Upper lobe of left lung (tissue), 4 donors: Measurements from ENCODE around the gene PACS2.
"Not testable (repeated sequence)": the region's sequence is repeated elsewhere in the genome, so short reads cannot be mapped to it uniquely, and the experiment has no call there.

ENCODE experiments used
- POLR2A ChIP-seq, 4 donors: fragments of 450-650 bp; IDR thresholded peaks; one replicate each; pipeline ENCODE4 v1.5.1; 2016 to 2017; ENCODE audit warnings: antibody characterized with exemption in 4 of 4, mild to moderate bottlenecking in 2 of 4
- POLR2AphosphoS5 ChIP-seq, 2 donors: sonication (generic); formaldehyde crosslinking; IDR thresholded peaks; one replicate each; pipeline ENCODE4 v1.5.1; 2017; ENCODE audit warnings: antibody characterized with exemption in 2 of 2

- TF ChIP-seq POLR2A, POLR2AphosphoS5 (IDR thresholded peaks at IDR 0.05): not testable (repeated sequence)
Observed at GRCh38 chr14:105361412-105361811, 46.9 kb downstream of the PACS2 start.
